IMR-90 (cell line): ENCODE data around the gene ECM2. TPM values are rescaled to one million over a fixed set of nuclear protein-coding genes. Genes with fewer than 3 reads are reported as not detected.

ENCODE experiments used
- ATAC-seq: fragments of 200-7000 bp; cut with Tn5 transposase; 2 replicates; pipeline ENCODE4 v1.9.1; 2020; ENCODE audit warnings: low read depth, mild to moderate bottlenecking, moderate library complexity
- BruUV-seq: library from RNA; stranded (reverse); fragments of 400-500 nt; replicated peaks from 2 replicates; lab custom pipeline; 2021; lab: Mats Ljungman, UMichigan
- CTCF ChIA-PET: fragments of 300-600 bp; formaldehyde crosslinking; extraction: SDS; loops from one replicate; lab custom pipeline; 2021; ENCODE audit warnings: antibody characterized with exemption; lab: Yijun Ruan, JAX
- POLR2A ChIA-PET: fragments of 300-600 bp; sonication (Branson Sonifier 250); formaldehyde crosslinking; loops from one replicate; lab custom pipeline; 2022; ENCODE audit warnings: antibody characterized with exemption; ENCODE audit not compliant: unreplicated experiment; lab: Charles Lee
- DNase-seq: peaks from one replicate; pipeline ENCODE4 v3.0.0; 2013
- H2AFZ ChIP-seq: replicated peaks from 2 replicates; pipeline ENCODE3; 2013; ENCODE audit warnings: low read length, mild to moderate bottlenecking; ENCODE audit not compliant: poor library complexity
- H2AK5ac ChIP-seq: 2 replicates; pipeline ENCODE4 v1.6.1; 2013; ENCODE audit warnings: low read depth, low read length, inconsistent platforms
- H2AK9ac ChIP-seq: replicated peaks from 2 replicates; pipeline ENCODE3; 2013; ENCODE audit warnings: mild to moderate bottlenecking, low read depth, low read length, moderate library complexity; ENCODE audit not compliant: poor library complexity
- H2BK120ac ChIP-seq: 2 replicates; pipeline ENCODE4 v1.6.1; 2013; ENCODE audit warnings: low read depth, low read length, inconsistent platforms
- H2BK15ac ChIP-seq: 3 replicates; pipeline ENCODE4 v1.6.1; 2013; ENCODE audit warnings: low read depth, low read length, inconsistent platforms
- H2BK20ac ChIP-seq: 2 replicates; pipeline ENCODE4 v1.6.1; 2013; ENCODE audit warnings: low read depth, mild to moderate bottlenecking, inconsistent platforms, low read length, moderate library complexity
- H2BK5ac ChIP-seq: 2 replicates; pipeline ENCODE4 v1.6.1; 2013; ENCODE audit warnings: mild to moderate bottlenecking, low read depth, low read length, inconsistent platforms; ENCODE audit not compliant: poor library complexity, severe bottlenecking
- H3K14ac ChIP-seq: replicated peaks from 2 replicates; pipeline ENCODE4 v1.6.1; 2013; ENCODE audit warnings: low read depth, low read length, inconsistent platforms
- H3K18ac ChIP-seq: 2 replicates; pipeline ENCODE4 v1.6.1; 2013; ENCODE audit warnings: low read depth, low read length, control low read depth
- H3K23ac ChIP-seq: 2 replicates; pipeline ENCODE4 v1.6.1; 2013; ENCODE audit warnings: low read depth, low read length, inconsistent platforms
- H3K27ac ChIP-seq: 2 replicates; pipeline ENCODE4 v1.5.1; 2013; ENCODE audit warnings: mild to moderate bottlenecking, control low read depth, low read length; ENCODE audit not compliant: insufficient read depth
- H3K27me3 ChIP-seq: 2 replicates; pipeline ENCODE4 v1.6.1; 2013; ENCODE audit warnings: low read length; ENCODE audit not compliant: control insufficient read depth, insufficient read depth
- H3K36me3 ChIP-seq: 2 replicates; pipeline ENCODE4 v1.6.1; 2013; ENCODE audit warnings: low read length, mixed read lengths; ENCODE audit not compliant: control insufficient read depth, insufficient read depth
- H3K4ac ChIP-seq: 2 replicates; pipeline ENCODE4 v1.6.1; 2013; ENCODE audit warnings: low read depth, low read length, inconsistent platforms
- H3K4me1 ChIP-seq: 2 replicates; pipeline ENCODE4 v1.6.1; 2013; ENCODE audit warnings: low read length, mixed read lengths; ENCODE audit not compliant: control insufficient read depth, insufficient read depth
- H3K4me2 ChIP-seq: 2 replicates; pipeline ENCODE4 v1.6.1; 2013; ENCODE audit warnings: low read depth, mild to moderate bottlenecking, control low read depth, low read length, moderate library complexity
- H3K4me3 ChIP-seq: 2 replicates; pipeline ENCODE4 v1.5.1; 2013; ENCODE audit warnings: low read depth, mild to moderate bottlenecking, control low read depth, low read length, moderate library complexity; ENCODE audit not compliant: insufficient read depth
- H3K56ac ChIP-seq: 2 replicates; pipeline ENCODE4 v1.6.1; 2013; ENCODE audit warnings: low read length, inconsistent platforms; ENCODE audit not compliant: insufficient read depth; ENCODE audit errors: extremely low read depth
- H3K79me1 ChIP-seq, 2 experiments: 2 replicates each; pipeline ENCODE4 v1.6.1; 2013; ENCODE audit warnings: low read length in 2 of 2, inconsistent platforms in 1 of 2, low read depth in 1 of 2
- H3K9ac ChIP-seq: 2 replicates; pipeline ENCODE4 v1.6.1; 2013; ENCODE audit warnings: low read depth, low read length, control low read depth
- H3K9me1 ChIP-seq: 2 replicates; pipeline ENCODE4 v1.6.1; 2013; ENCODE audit warnings: low read length, inconsistent platforms; ENCODE audit not compliant: insufficient read depth
- H3K9me3 ChIP-seq: 2 replicates; pipeline ENCODE4 v1.6.1; 2013; ENCODE audit warnings: low read length; ENCODE audit not compliant: control insufficient read depth, insufficient read depth
- H4K20me1 ChIP-seq: 2 replicates; pipeline ENCODE4 v1.6.1; 2013; ENCODE audit warnings: low read length, inconsistent platforms; ENCODE audit not compliant: insufficient read depth
- H4K5ac ChIP-seq: 2 replicates; pipeline ENCODE4 v1.6.1; 2013; ENCODE audit warnings: mild to moderate bottlenecking, low read depth, low read length, control low read depth
- H4K8ac ChIP-seq, 2 experiments: 2 replicates each; pipeline ENCODE4 v1.6.1; 2013; ENCODE audit warnings: low read depth in 2 of 2, low read length in 2 of 2, control low read depth in 1 of 2, inconsistent platforms in 1 of 2
- H4K91ac ChIP-seq: 2 replicates; pipeline ENCODE4 v1.6.1; 2013; ENCODE audit warnings: low read depth, low read length, inconsistent platforms; ENCODE audit not compliant: insufficient read depth
- BHLHE40 ChIP-seq: fragments of 150-350 bp; IDR thresholded peaks from 2 replicates; pipeline ENCODE4 v1.6.1; 2016; ENCODE audit warnings: mild to moderate bottlenecking, low read depth, low read length
- CEBPB ChIP-seq: IDR thresholded peaks from 2 replicates; pipeline ENCODE4 v1.6.1; 2012; ENCODE audit warnings: low read depth, low read length, improper control_type of control experiment
- CHD1 ChIP-seq: IDR thresholded peaks from 2 replicates; pipeline ENCODE4 v1.6.1; 2012; ENCODE audit warnings: low read depth, low read length, improper control_type of control experiment
- FOS ChIP-seq: fragments of 150-350 bp; IDR thresholded peaks from 2 replicates; pipeline ENCODE4 v1.6.1; 2016; ENCODE audit warnings: low read depth, low read length
- MAFK ChIP-seq: IDR thresholded peaks from 2 replicates; pipeline ENCODE4 v1.6.1; 2012; ENCODE audit warnings: low read depth, low read length, improper control_type of control experiment
- MAZ ChIP-seq: IDR thresholded peaks from 2 replicates; pipeline ENCODE4 v1.6.1; 2012; ENCODE audit warnings: low read depth, mild to moderate bottlenecking, low read length, improper control_type of control experiment, moderate library complexity, borderline replicate concordance
- MXI1 ChIP-seq: IDR thresholded peaks from 2 replicates; pipeline ENCODE4 v1.6.1; 2012; ENCODE audit warnings: low read depth, mild to moderate bottlenecking, low read length, moderate library complexity, borderline replicate concordance
- NFE2L2 ChIP-seq: fragments of 150-350 bp; IDR thresholded peaks from 2 replicates; pipeline ENCODE4 v1.6.1; 2016; ENCODE audit warnings: low read depth, mild to moderate bottlenecking, low read length
- POLR2A ChIP-seq: IDR thresholded peaks from 2 replicates; pipeline ENCODE4 v1.6.1; 2012; ENCODE audit warnings: mild to moderate bottlenecking, low read depth, low read length
- RAD21 ChIP-seq: IDR thresholded peaks from 2 replicates; pipeline ENCODE4 v1.6.1; 2012; ENCODE audit warnings: low read length, improper control_type of control experiment
- RCOR1 ChIP-seq: IDR thresholded peaks from 2 replicates; pipeline ENCODE4 v1.6.1; 2012; ENCODE audit warnings: mild to moderate bottlenecking, low read length, improper control_type of control experiment; ENCODE audit not compliant: insufficient replicate concordance
- RFX5 ChIP-seq: IDR thresholded peaks from 2 replicates; pipeline ENCODE4 v1.8.0; 2012; ENCODE audit warnings: low read depth, mild to moderate bottlenecking, low read length, moderate library complexity
- dilution Hi-C: fragments of 300-500 bp; cut with HindIII; formaldehyde crosslinking; loops from one replicate; pipeline ENCODE4 v1.14.3; 2018; ENCODE audit warnings: low sequenced_read_pairs; ENCODE audit not compliant: unreplicated experiment
- in situ Hi-C: fragments of 300-500 bp; cut with MboI; formaldehyde crosslinking; loops from 3 replicates; pipeline ENCODE4 v1.14.3; 2019; ENCODE audit warnings: low sequenced_read_pairs, inconsistent platforms, mixed read lengths
- intact Hi-C: fragments of 100-400 bp; cut with micrococcal nuclease; formaldehyde crosslinking; loops from 2 replicates; pipeline ENCODE4 v1.10.0; 2022
- polyA plus RNA-seq, 3 experiments: library from polyadenylated mRNA; depleted of rRNA; stranded (reverse); fragments of >200 nt; gene quantifications; 2 replicates each; pipeline ENCODE4 v1.2.3, GENCODE V29; 2012; ENCODE audit warnings: low replicate concordance in 1 of 3
- total RNA-seq: library from RNA; depleted of rRNA; stranded (reverse); fragments of >200 nt; gene quantifications from 2 replicates; pipeline ENCODE4 v1.2.3, GENCODE V29; 2012
- TF ChIP-seq, protein P1 (sequence below): conservative IDR thresholded peaks from 2 replicates; pipeline ENCODE4 v1.5.1; 2012; ENCODE audit warnings: mild to moderate bottlenecking, low read depth, low read length, improper control_type of control experiment
- TF ChIP-seq, protein P2 (sequence below): fragments of 150-350 bp; IDR thresholded peaks from 2 replicates; pipeline ENCODE4 v1.6.1; 2017; ENCODE audit warnings: mild to moderate bottlenecking, antibody characterized with exemption, low read length, low read depth

ECM2 gene
- total and polyA plus RNA-seq, 2 of the 4 experiments (the other 2 are of a cell fraction): 0.26 to 0.36 TPM

DNA sequence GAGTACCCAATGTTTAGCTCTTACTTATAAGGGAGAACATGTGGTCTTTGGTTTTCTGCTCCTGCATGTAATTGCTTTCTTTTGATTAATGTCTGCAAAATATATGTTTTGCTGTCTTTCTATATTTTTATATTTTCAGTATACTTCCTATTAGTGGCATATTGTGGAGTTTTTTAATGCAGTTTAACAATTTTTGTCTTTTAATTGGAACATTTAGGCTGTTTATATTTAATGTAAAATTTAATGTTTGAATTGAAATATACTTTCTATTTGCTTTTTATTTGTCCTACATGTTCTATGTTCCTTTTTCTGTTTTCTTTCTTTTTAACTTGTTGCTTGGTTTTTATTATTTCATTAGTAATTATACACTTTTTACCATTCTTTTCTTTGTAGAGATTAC is 4.9 kb downstream of the ECM2 start:
- Histone ChIP-seq H2BK15ac (no peak overlapping the region), H4K91ac (no peak overlapping the region), H2BK20ac (no peak overlapping the region), H3K4me2 (no peak overlapping the region), H3K4me3 (no peak overlapping the region), H3K9ac (no peak overlapping the region), H3K4ac (no peak overlapping the region), H2AK5ac (no peak overlapping the region), H3K18ac (no peak overlapping the region), H2AFZ (no peak overlapping the region), H4K20me1 (no peaks in the 10 kb centered on the region), H3K56ac (no peak overlapping the region), H3K23ac (no peak overlapping the region), H3K27ac (no peak overlapping the region), H3K4me1 (peaks cover 4% of the 10 kb centered on the region), H3K9me1 (peaks cover 2% of the 10 kb centered on the region; the same call in 1 of the 2 replicates), H2BK5ac (no peak overlapping the region), H3K14ac (no peak overlapping the region), H2BK120ac (no peak overlapping the region), H2AK9ac (no peak overlapping the region), H3K9me3 (no peaks in the 10 kb centered on the region), H3K36me3 (no peaks in the 10 kb centered on the region), H4K5ac (no peak overlapping the region), H4K8ac (no peak overlapping the region), H3K27me3 (no peaks in the 10 kb centered on the region), H3K79me1 (no peaks in the 10 kb centered on the region)
- intact Hi-C loops (no loop called here), dilution Hi-C loops (no loop called here), in situ Hi-C loops (no loop called here)
- TF ChIP-seq RCOR1 (no peak), MAFK (no peak), RAD21 (no peak), NFE2L2 (no peak), CEBPB (no peak), MAZ (no peak), MXI1 (no peak), RFX5 (no peak), BHLHE40 (no peak), POLR2A (no peak), FOS (no peak), CHD1 (no peak)
- TF ChIP-seq, protein P1, sequence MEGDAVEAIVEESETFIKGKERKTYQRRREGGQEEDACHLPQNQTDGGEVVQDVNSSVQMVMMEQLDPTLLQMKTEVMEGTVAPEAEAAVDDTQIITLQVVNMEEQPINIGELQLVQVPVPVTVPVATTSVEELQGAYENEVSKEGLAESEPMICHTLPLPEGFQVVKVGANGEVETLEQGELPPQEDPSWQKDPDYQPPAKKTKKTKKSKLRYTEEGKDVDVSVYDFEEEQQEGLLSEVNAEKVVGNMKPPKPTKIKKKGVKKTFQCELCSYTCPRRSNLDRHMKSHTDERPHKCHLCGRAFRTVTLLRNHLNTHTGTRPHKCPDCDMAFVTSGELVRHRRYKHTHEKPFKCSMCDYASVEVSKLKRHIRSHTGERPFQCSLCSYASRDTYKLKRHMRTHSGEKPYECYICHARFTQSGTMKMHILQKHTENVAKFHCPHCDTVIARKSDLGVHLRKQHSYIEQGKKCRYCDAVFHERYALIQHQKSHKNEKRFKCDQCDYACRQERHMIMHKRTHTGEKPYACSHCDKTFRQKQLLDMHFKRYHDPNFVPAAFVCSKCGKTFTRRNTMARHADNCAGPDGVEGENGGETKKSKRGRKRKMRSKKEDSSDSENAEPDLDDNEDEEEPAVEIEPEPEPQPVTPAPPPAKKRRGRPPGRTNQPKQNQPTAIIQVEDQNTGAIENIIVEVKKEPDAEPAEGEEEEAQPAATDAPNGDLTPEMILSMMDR: no peak
- TF ChIP-seq, protein P2, sequence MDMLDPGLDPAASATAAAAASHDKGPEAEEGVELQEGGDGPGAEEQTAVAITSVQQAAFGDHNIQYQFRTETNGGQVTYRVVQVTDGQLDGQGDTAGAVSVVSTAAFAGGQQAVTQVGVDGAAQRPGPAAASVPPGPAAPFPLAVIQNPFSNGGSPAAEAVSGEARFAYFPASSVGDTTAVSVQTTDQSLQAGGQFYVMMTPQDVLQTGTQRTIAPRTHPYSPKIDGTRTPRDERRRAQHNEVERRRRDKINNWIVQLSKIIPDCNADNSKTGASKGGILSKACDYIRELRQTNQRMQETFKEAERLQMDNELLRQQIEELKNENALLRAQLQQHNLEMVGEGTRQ: no peak
- ChIA-PET CTCF (no interaction called here), POLR2A (no interaction called here)
- no peak for DNase-seq
- no peak for ATAC-seq
- BruUV-seq: no TSS peak
